22Rv1 (cell line): ENCODE data around the gene ASAP2.

ENCODE experiments used
- H3K27ac ChIP-seq: fragments of 450-650 bp; 2 replicates; pipeline ENCODE4 v1.5.1; 2017
- ZFX ChIP-seq: fragments of 450-650 bp; IDR thresholded peaks from 2 replicates; pipeline ENCODE4 v1.6.1; 2017; ENCODE audit warnings: antibody characterized with exemption, borderline replicate concordance
- TF ChIP-seq, protein P1 (sequence below): fragments of 450-650 bp; IDR thresholded peaks from 2 replicates; pipeline ENCODE4 v1.5.1; 2017; ENCODE audit warnings: mild to moderate bottlenecking

ASAP2 gene

GRCh38 chr2:9403924-9404323 is 197.3 kb downstream of the ASAP2 start:
- no peak overlapping the region for H3K27ac ChIP-seq
- TF ChIP-seq, protein P1, sequence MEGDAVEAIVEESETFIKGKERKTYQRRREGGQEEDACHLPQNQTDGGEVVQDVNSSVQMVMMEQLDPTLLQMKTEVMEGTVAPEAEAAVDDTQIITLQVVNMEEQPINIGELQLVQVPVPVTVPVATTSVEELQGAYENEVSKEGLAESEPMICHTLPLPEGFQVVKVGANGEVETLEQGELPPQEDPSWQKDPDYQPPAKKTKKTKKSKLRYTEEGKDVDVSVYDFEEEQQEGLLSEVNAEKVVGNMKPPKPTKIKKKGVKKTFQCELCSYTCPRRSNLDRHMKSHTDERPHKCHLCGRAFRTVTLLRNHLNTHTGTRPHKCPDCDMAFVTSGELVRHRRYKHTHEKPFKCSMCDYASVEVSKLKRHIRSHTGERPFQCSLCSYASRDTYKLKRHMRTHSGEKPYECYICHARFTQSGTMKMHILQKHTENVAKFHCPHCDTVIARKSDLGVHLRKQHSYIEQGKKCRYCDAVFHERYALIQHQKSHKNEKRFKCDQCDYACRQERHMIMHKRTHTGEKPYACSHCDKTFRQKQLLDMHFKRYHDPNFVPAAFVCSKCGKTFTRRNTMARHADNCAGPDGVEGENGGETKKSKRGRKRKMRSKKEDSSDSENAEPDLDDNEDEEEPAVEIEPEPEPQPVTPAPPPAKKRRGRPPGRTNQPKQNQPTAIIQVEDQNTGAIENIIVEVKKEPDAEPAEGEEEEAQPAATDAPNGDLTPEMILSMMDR = no peak
- TF ChIP-seq ZFX = no peak

- TF ChIP-seq ZFX = no peak
- TF ChIP-seq, protein P1 = no peak
- no peak overlapping the region for H3K27ac ChIP-seq
Observed at GRCh38 chr2:9404451-9404850, 197.8 kb downstream of the ASAP2 start.

- H3K27ac ChIP-seq = no peak overlapping the region
- TF ChIP-seq, protein P1 = no peak
- TF ChIP-seq ZFX = no peak
Observed at GRCh38 chr2:9405636-9406035, 199.0 kb downstream of the ASAP2 start.

- TF ChIP-seq, protein P1 = no peak
- TF ChIP-seq ZFX = no peak
- no peak overlapping the region for H3K27ac ChIP-seq
Observed at GRCh38 chr2:9406529-9407362, 200.1 kb downstream of the ASAP2 start.

DNA sequence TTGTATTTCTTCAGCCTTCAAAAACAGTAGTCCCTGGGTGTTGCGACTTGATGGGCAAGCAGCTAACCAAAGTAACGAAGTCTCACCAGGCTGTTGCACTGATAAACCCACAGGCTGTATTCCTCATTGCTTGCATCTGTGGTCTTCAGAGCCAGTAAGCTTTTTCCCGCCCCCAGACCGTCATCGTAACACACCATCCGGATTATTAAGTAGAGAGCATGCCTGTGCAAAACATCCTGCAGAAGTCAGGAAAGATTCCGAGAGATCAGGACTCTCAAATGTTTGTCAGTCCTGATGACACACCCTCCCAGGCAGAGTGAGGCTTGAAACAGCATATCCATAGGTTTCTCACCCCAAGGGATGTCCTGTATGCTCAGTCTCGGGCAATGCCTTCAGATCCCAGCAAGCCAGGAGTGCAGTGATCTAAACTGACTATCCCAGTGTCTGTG is 200.8 kb downstream of the ASAP2 start:
- TF ChIP-seq ZFX = no peak
- TF ChIP-seq, protein P1 = no peak
- no peak overlapping the region for H3K27ac ChIP-seq

GRCh38 chr2:9408641-9409151 is 202.1 kb downstream of the ASAP2 start:
- TF ChIP-seq, protein P1 = no peak
- no peak for TF ChIP-seq ZFX
- H3K27ac ChIP-seq = peak overlapping the region; percentile 43

GRCh38 chr2:9410108-9410507 is 203.5 kb downstream of the ASAP2 start:
- TF ChIP-seq, protein P1 = no peak
- no peak for TF ChIP-seq ZFX
- H3K27ac ChIP-seq = no peak overlapping the region
